ENCODE results near the gene SEC14L6.

DNA sequence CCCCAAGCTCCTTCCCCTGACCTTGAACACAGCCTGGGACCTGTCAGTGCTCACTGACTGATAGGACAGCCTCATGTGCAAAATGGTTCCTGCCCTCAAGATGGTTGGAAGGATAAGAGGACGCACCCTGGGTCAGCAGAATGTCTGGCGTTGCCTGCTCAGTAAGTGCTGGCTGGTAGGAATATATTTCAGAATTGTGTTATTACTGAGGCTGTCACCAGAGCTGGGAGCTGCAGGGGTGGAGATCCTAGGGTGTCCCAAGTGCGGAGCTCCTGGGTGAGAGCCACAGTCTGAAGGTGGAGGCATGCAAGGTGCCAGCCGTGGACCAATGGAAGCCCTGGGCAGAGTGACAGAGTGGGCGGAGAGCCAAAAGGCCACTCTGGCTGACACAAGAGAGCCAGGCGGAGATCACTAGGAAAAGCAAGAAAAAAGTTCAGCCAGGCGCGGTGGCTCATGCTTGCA lies 40.0 kb downstream of the SEC14L6 start:
- no peak for TF ChIP-seq POLR2AphosphoS5 (IDR thresholded peaks at IDR 0.05; ENCODE audit: borderline replicate concordance, low read depth, low read length)
- TF ChIP-seq EZH2 (IDR thresholded peaks at IDR 0.05), result no peak
- no peak for TF ChIP-seq FOXP2 (optimal IDR thresholded peaks at IDR 0.05; ENCODE audit: control extremely low read depth, extremely low read length, insufficient read depth)
